Liver (tissue), 3 donors: ENCODE measurements around the gene TMEM94.

Experiments used
- CTCF ChIP-seq: fragments of 150-350 bp; IDR thresholded peaks from 2 replicates; pipeline ENCODE4 v1.5.1; 2017; ENCODE audit warnings: improper control_type of control experiment, low read depth, low read length; ENCODE audit not compliant: missing input control
- GABPA ChIP-seq, 2 donors: IDR thresholded peaks in 1 of 2; conservative IDR thresholded peaks in 1 of 2; 2 replicates each; pipeline ENCODE4 v1.6.1; 2016; ENCODE audit warnings: antibody characterized with exemption in 2 of 2, mild to moderate bottlenecking in 1 of 2, moderate library complexity in 1 of 2
- JUND ChIP-seq, 2 donors: IDR thresholded peaks; 2 replicates each; pipeline ENCODE4 v1.6.1; 2016; ENCODE audit warnings: antibody characterized with exemption in 2 of 2
- RAD21 ChIP-seq, 2 donors: IDR thresholded peaks; 2 replicates each; pipeline ENCODE4 v1.6.1; 2016; ENCODE audit warnings: antibody characterized with exemption in 2 of 2, mild to moderate bottlenecking in 2 of 2
- REST ChIP-seq: IDR thresholded peaks from 2 replicates; pipeline ENCODE4 v1.6.1; 2016; ENCODE audit warnings: antibody characterized with exemption, mild to moderate bottlenecking
- RXRA ChIP-seq, 2 donors: IDR thresholded peaks; 2 replicates each; pipeline ENCODE4 v1.6.1; 2017 to 2018; ENCODE audit warnings: antibody characterized with exemption in 2 of 2, mild to moderate bottlenecking in 1 of 2
- TAF1 ChIP-seq: conservative IDR thresholded peaks from 2 replicates; pipeline ENCODE4 v1.6.1; 2016; ENCODE audit warnings: antibody characterized with exemption, mild to moderate bottlenecking
- YY1 ChIP-seq: IDR thresholded peaks from 2 replicates; pipeline ENCODE4 v1.6.1; 2016; ENCODE audit warnings: antibody characterized with exemption, mild to moderate bottlenecking
- donor health status: healthy.
- donor health status: healthy.

DNA sequence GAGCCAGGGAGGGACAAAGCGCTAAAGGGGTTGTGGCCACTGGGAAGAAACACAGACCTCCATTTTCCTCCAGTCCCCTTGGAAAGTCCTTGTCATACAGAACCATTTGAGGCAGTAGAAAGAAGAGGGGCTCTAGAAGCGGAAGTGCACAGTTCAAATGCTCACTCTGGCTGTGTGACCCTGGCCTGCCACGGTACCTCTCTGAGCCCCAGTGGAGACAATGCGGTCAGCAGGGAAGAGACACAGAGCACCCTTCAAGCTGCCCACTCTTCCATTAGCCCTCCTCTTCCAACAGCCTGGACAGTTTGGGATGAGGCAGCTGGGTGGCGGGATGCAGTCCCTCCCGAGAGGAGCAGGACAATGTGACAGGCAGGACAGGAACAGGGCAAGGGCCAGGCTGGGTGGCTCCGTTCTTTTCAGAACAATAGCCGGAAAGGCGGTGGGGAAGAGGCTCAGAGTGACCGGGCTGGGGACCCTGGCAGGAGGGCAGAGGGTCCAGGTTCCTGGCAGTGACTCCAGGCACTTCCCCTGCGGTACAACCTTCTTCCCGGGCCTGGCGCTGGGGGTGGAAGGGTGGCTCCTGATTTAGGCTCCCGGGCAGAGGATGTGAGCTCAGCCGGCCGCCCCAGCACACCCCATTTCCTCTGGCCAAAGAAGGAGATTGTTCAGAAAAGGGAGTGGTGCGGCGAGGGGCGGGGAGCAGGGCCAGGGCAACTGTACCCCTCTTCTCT, 53.3 kb downstream of the TMEM94 start:
- no peak for TF ChIP-seq CTCF
- TF ChIP-seq GABPA (IDR thresholded peaks at IDR 0.05 in 1 of 2, conservative IDR thresholded peaks at IDR 0.05 in 1 of 2), result no peak
- no peak for TF ChIP-seq YY1
- TF ChIP-seq RAD21 (IDR thresholded peaks at IDR 0.05), result no peak
- TF ChIP-seq JUND (IDR thresholded peaks at IDR 0.05), result no peak
- no peak for TF ChIP-seq TAF1
- no peak for TF ChIP-seq RXRA (IDR thresholded peaks at IDR 0.05)
- no peak for TF ChIP-seq REST
